AG04450 (cell line): ENCODE data around the gene PADI3. TPM values are rescaled to one million over a fixed set of nuclear protein-coding genes. Genes with fewer than 3 reads are reported as not detected.
"Not testable (repeated sequence)": the region's sequence is repeated elsewhere in the genome, so short reads cannot be mapped to it uniquely, and the experiment has no call there.

ENCODE experiments used
- CTCF ChIA-PET: fragments of 300-600, 350-600 bp; formaldehyde crosslinking; extraction: SDS; loops from one replicate; lab custom pipeline; 2022; ENCODE audit warnings: antibody characterized with exemption, inconsistent platforms; lab: Charles Lee
- POLR2A ChIA-PET: fragments of 350-600 bp; formaldehyde crosslinking; extraction: SDS; loops from one replicate; lab custom pipeline; 2021; ENCODE audit warnings: antibody characterized with exemption, inconsistent platforms; lab: Yijun Ruan, JAX
- DNase-seq: peaks from one replicate; pipeline ENCODE4 v3.0.0-alpha.2; 2011; ENCODE audit warnings: low read depth, low spot score
- H3K27ac ChIP-seq: one replicate; pipeline ENCODE4 v1.5.1; 2012; ENCODE audit warnings: low read depth, low read length, control low read depth
- H3K27me3 ChIP-seq: one replicate; pipeline ENCODE4 v1.6.0; 2012; ENCODE audit warnings: low read length; ENCODE audit not compliant: control insufficient read depth, insufficient read depth
- H3K4me3 ChIP-seq: 2 replicates; pipeline ENCODE4 v1.5.1; 2011; ENCODE audit warnings: mild to moderate bottlenecking, low read depth, low read length, control low read depth
- H3K9me3 ChIP-seq: 2 replicates; pipeline ENCODE4 v1.5.1; 2012; ENCODE audit warnings: low read length; ENCODE audit not compliant: control insufficient read depth, insufficient read depth
- CTCF ChIP-seq: IDR thresholded peaks from 2 replicates; pipeline ENCODE4 v1.5.1; 2011; ENCODE audit warnings: low read depth, low read length, control low read depth, inconsistent platforms
- polyA plus RNA-seq: library from polyadenylated mRNA; depleted of rRNA; stranded (reverse); fragments of >200 nt; gene quantifications from 2 replicates; pipeline ENCODE4 v1.2.3, GENCODE V29; 2011

PADI3 gene
- polyA plus RNA-seq, 1 experiment = 0.05 TPM

- CTCF ChIA-PET = interaction anchor here (0.7 to 2.2 kb wide), 2 partner anchors 18 to 60 kb away, joined by 4 to 7 read pairs; no protein-coding TSS in a partner anchor
These were observed 69.4 kb downstream of the PADI3 start for GRCh38 chr1:17318262-17318661.

GRCh38 chr1:17319561-17320350 is 70.9 kb downstream of the PADI3 start:
- peaks cover 20% of the 10 kb centered on the region for H3K27me3 ChIP-seq
- ChIA-PET CTCF (interaction anchor here (0.6 to 2.2 kb wide), 3 partner anchors 14 to 195 kb away, joined by 4 to 7 read pairs (median 6); no protein-coding TSS in a partner anchor), POLR2A (no interaction called here)
- no peak overlapping the region for H3K4me3 ChIP-seq
- no peak overlapping the region for H3K27ac ChIP-seq
- no peak for TF ChIP-seq CTCF
- DNase-seq = no peak
- H3K9me3 ChIP-seq = peaks cover 2% of the 10 kb centered on the region

More at GRCh38 chr1:17318262-17318661, 69.4 kb downstream of the PADI3 start:
- no peak for DNase-seq
- Histone ChIP-seq H3K9me3 (peaks cover 2% of the 10 kb centered on the region), H3K27me3 (peaks cover 25% of the 10 kb centered on the region), H3K4me3 (no peak overlapping the region), H3K27ac (no peak overlapping the region)
- POLR2A ChIA-PET = no interaction called here
- TF ChIP-seq CTCF = no peak

GRCh38 chr1:17321857-17322390 is 73.0 kb downstream of the PADI3 start:
- DNase-seq, H3K9me3 ChIP-seq, H3K4me3 ChIP-seq, H3K27ac ChIP-seq, POLR2A ChIA-PET: not testable (repeated sequence)
- H3K27me3 ChIP-seq = peaks cover 18% of the 10 kb centered on the region
- CTCF ChIA-PET = interaction anchor here (0.9 to 1.3 kb wide), 2 partner anchors 13 to 15 kb away, joined by 3 read pairs; no protein-coding TSS in a partner anchor

GRCh38 chr1:17328855-17329254 is 80.0 kb downstream of the PADI3 start:
- peaks cover 18% of the 10 kb centered on the region for H3K27me3 ChIP-seq
- POLR2A ChIA-PET = no interaction called here
- CTCF ChIA-PET = no interaction called here

GRCh38 chr1:17329610-17330009 is 80.7 kb downstream of the PADI3 start:
- Histone ChIP-seq H3K9me3 (no peaks in the 10 kb centered on the region; the same call in 1 of the 2 replicates), H3K4me3 (no peak overlapping the region), H3K27me3 (peaks cover 20% of the 10 kb centered on the region), H3K27ac (no peak overlapping the region)
- no peak for DNase-seq
- ChIA-PET POLR2A (no interaction called here), CTCF (no interaction called here)
- no peak for TF ChIP-seq CTCF

More at GRCh38 chr1:17328855-17329254, 80.0 kb downstream of the PADI3 start:
- DNase-seq = no peak
- TF ChIP-seq CTCF = no peak
- Histone ChIP-seq H3K4me3 (no peak overlapping the region), H3K27ac (no peak overlapping the region), H3K9me3 (no peaks in the 10 kb centered on the region; the same call in 1 of the 2 replicates)
